A172 (cell line): ENCODE data around the gene NOXO1. TPM values are rescaled to one million over a fixed set of nuclear protein-coding genes. Genes with fewer than 3 reads are reported as not detected.
A peak's percentile ranks its signal among the peaks of the same experiment; 100 is the strongest.
"Not testable (repeated sequence)": the region's sequence is repeated elsewhere in the genome, so short reads cannot be mapped to it uniquely, and the experiment has no call there.

ENCODE experiments used
- DNase-seq: peaks from one replicate; pipeline ENCODE4 v3.0.0-alpha.2; 2015; ENCODE audit warnings: low spot score
- total RNA-seq: library from RNA; depleted of rRNA; stranded (reverse); fragments of >200 nt; shearing (Covaris generic); gene quantifications from 2 replicates; pipeline ENCODE4 v1.2.3, GENCODE V29; 2014; rRNA removed

Gene NOXO1
- total RNA-seq, 1 experiment from 2014 or later = not detected

- DNase-seq = no peak
Measured at GRCh38 chr16:1942047-1942809, 39.0 kb downstream of the NOXO1 start.

- DNase-seq = no peak
Measured at GRCh38 chr16:1941162-1942046, 39.9 kb downstream of the NOXO1 start.

GRCh38 chr16:1940273-1941161, 40.8 kb downstream of the NOXO1 start:
- DNase-seq = no peak

GRCh38 chr16:1939833-1940232, 41.4 kb downstream of the NOXO1 start:
- DNase-seq = not testable (repeated sequence)

- no peak for DNase-seq
Measured at GRCh38 chr16:1938910-1939309, 42.4 kb downstream of the NOXO1 start.

- no peak for DNase-seq
Measured at GRCh38 chr16:1938316-1938715, 43.0 kb downstream of the NOXO1 start.

GRCh38 chr16:1936945-1937479, 44.3 kb downstream of the NOXO1 start:
- DNase-seq = no peak

- DNase-seq = no peak
Measured at GRCh38 chr16:1933097-1933661, 48.1 kb downstream of the NOXO1 start.

GRCh38 chr16:1932050-1933028, 48.9 kb downstream of the NOXO1 start:
- DNase-seq = peak; percentile 36

- no peak for DNase-seq
Measured at GRCh38 chr16:1930338-1930720, 50.9 kb downstream of the NOXO1 start.

GRCh38 chr16:1929578-1930337, 51.5 kb downstream of the NOXO1 start:
- DNase-seq = peak; percentile 60

GRCh38 chr16:1929105-1929504, 52.2 kb downstream of the NOXO1 start:
- DNase-seq = peak; percentile 57

Other genes with a start within 250 kb of the NOXO1 start
- 1.3 and 4.6 TPM in 2 replicates for gene NME3, start 209.9 kb downstream of the NOXO1 start, total RNA-seq
- gene EME2, start 208.7 kb downstream of the NOXO1 start, total RNA-seq = 7.8 and 15.8 TPM in 2 replicates
- gene MRPS34, start 208.3 kb downstream of the NOXO1 start, total RNA-seq = 208 and 223 TPM in 2 replicates
- gene SPSB3, start 198.9 kb downstream of the NOXO1 start, total RNA-seq = 36.7 and 37.9 TPM in 2 replicates
- gene NUBP2, start 198.5 kb downstream of the NOXO1 start, total RNA-seq = 161 and 195 TPM in 2 replicates
- not detected in 2 replicates for gene IGFALS, start 187.8 kb downstream of the NOXO1 start, total RNA-seq
- 85.2 and 163 TPM in 2 replicates for gene HAGH, start 154.6 kb downstream of the NOXO1 start, total RNA-seq
- gene FAHD1, start 154.3 kb downstream of the NOXO1 start, total RNA-seq = 77.1 and 89.7 TPM in 2 replicates
- gene MEIOB, start 109.3 kb downstream of the NOXO1 start, total RNA-seq = 0.38 TPM in 1 of 2 replicates, not detected in the other
- gene HS3ST6, start 63.1 kb downstream of the NOXO1 start, total RNA-seq = not detected in 2 replicates
- gene MSRB1, start 38.3 kb downstream of the NOXO1 start, total RNA-seq = 15.6 and 22.5 TPM in 2 replicates
- gene RPL3L, start 26.8 kb downstream of the NOXO1 start, total RNA-seq = 0.67 TPM in 1 of 2 replicates, not detected in the other
- 367 and 415 TPM in 2 replicates for gene NDUFB10, start 21.9 kb downstream of the NOXO1 start, total RNA-seq
- gene RPS2, start 16.6 kb downstream of the NOXO1 start, total RNA-seq = 1,909 and 2,123 TPM in 2 replicates
- gene RNF151, start 14.6 kb downstream of the NOXO1 start, total RNA-seq = 0.17 TPM in 1 of 2 replicates, not detected in the other
- 73.6 and 82.8 TPM in 2 replicates for gene TBL3, start 9.4 kb downstream of the NOXO1 start, total RNA-seq
- gene GFER, start 2.7 kb upstream of the NOXO1 start, total RNA-seq = 24.1 and 36.1 TPM in 2 replicates
- gene SYNGR3, start 8.5 kb upstream of the NOXO1 start, total RNA-seq = 21.8 and 29.3 TPM in 2 replicates
- 23.5 and 26.9 TPM in 2 replicates for gene ZNF598, start 28.4 kb upstream of the NOXO1 start, total RNA-seq
- 0.14 TPM in 1 of 2 replicates, not detected in the other for gene NPW, start 38.3 kb upstream of the NOXO1 start, total RNA-seq
- gene NHERF2, start 45.4 kb upstream of the NOXO1 start, total RNA-seq = 124 and 154 TPM in 2 replicates
- gene NTHL1, start 66.4 kb upstream of the NOXO1 start, total RNA-seq = 67.8 and 77.4 TPM in 2 replicates
- gene TSC2, start 66.5 kb upstream of the NOXO1 start, total RNA-seq = 46.3 and 47.7 TPM in 2 replicates
- gene PKD1, start 154.4 kb upstream of the NOXO1 start, total RNA-seq = 46.4 and 71.1 TPM in 2 replicates
- gene RAB26, start 167.2 kb upstream of the NOXO1 start, total RNA-seq = not detected in 2 replicates
- gene TRAF7, start 174.3 kb upstream of the NOXO1 start, total RNA-seq = 97.7 and 107 TPM in 2 replicates
- 0.46 and 1.5 TPM in 2 replicates for gene CASKIN1, start 215.1 kb upstream of the NOXO1 start, total RNA-seq
- gene MLST8, start 224.0 kb upstream of the NOXO1 start, total RNA-seq = 43.2 and 64.5 TPM in 2 replicates
- 7.0 and 7.5 TPM in 2 replicates for gene BRICD5, start 229.4 kb upstream of the NOXO1 start, total RNA-seq
- 35.4 and 43.4 TPM in 2 replicates for gene PGP, start 233.4 kb upstream of the NOXO1 start, total RNA-seq
- 27.0 and 29.9 TPM in 2 replicates for gene E4F1, start 242.1 kb upstream of the NOXO1 start, total RNA-seq